ENCODE data around the gene MCTP1.

- TF ChIP-seq ZMYM4 (CRISPR knock-in tag; IDR thresholded peaks at IDR 0.05) (no peak), IRF9 (CRISPR knock-in tag; IDR thresholded peaks at IDR 0.05; ENCODE audit: borderline replicate concordance) (no peak)
Observed at GRCh38 chr5:95070453-95070852, 214.4 kb downstream of the MCTP1 start.
